Ishikawa (cell line): ENCODE results near the gene TSPAN5.

ENCODE experiments used
- CEBPB ChIP-seq: IDR thresholded peaks from 2 replicates; pipeline ENCODE4 v1.6.1; 2012
- EGR1 ChIP-seq: IDR thresholded peaks from 2 replicates; pipeline ENCODE4 v1.6.1; 2012
- EP300 ChIP-seq: IDR thresholded peaks from 2 replicates; pipeline ENCODE4 v1.6.1; 2012; ENCODE audit warnings: borderline replicate concordance
- MAX ChIP-seq: IDR thresholded peaks from 2 replicates; pipeline ENCODE4 v1.6.1; 2012
- NFIC ChIP-seq: IDR thresholded peaks from 2 replicates; pipeline ENCODE4 v1.6.1; 2012
- RAD21 ChIP-seq: IDR thresholded peaks from 2 replicates; pipeline ENCODE4 v1.6.1; 2012; ENCODE audit warnings: low read depth
- TAF1 ChIP-seq: IDR thresholded peaks from 2 replicates; pipeline ENCODE4 v1.6.1; 2012; ENCODE audit warnings: low read depth, mild to moderate bottlenecking
- TCF12 ChIP-seq: IDR thresholded peaks from 2 replicates; pipeline ENCODE4 v1.6.1; 2012; ENCODE audit warnings: low read depth
- ZBTB7A ChIP-seq: IDR thresholded peaks from 2 replicates; pipeline ENCODE4 v1.6.1; 2012; ENCODE audit warnings: low read depth
- TF ChIP-seq, protein P1 (sequence below): IDR thresholded peaks from 2 replicates; pipeline ENCODE4 v1.6.1; 2012; ENCODE audit warnings: low read depth, mild to moderate bottlenecking

DNA sequence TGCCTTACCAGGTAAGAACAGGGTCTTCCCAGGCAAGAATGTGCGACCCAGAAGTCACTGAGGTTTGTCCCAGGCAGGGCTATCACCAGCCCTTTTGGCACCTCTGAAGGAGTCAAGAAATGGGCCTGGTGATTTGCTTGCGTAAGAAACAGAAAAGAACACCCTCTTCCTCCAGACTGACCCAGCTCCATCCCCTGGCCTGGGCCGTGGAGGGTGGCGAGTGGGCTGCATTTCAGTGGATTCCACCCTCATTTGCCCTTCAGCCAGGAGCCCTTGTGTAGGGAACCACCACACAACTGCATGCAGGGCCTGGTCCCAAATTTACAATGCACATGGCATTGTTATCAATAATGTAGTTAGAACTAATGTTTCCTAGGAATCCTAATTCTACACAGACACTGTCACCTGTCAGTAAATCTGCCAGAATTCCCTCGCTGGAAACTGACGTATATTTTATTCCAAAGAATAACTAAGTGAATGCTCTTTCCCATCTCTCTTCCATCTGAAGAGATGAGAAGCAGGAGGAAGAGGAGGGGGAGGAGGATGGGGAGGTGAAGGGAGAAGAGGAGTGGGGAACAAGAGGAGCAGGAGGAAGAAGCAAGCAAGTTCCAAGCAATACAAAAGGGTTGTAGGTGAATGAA is 46.6 kb downstream of the TSPAN5 start:
- no peak for TF ChIP-seq TAF1
- TF ChIP-seq RAD21, result no peak
- TF ChIP-seq EGR1, result no peak
- no peak for TF ChIP-seq EP300
- TF ChIP-seq MAX, result no peak
- TF ChIP-seq CEBPB, result no peak
- TF ChIP-seq, protein P1, sequence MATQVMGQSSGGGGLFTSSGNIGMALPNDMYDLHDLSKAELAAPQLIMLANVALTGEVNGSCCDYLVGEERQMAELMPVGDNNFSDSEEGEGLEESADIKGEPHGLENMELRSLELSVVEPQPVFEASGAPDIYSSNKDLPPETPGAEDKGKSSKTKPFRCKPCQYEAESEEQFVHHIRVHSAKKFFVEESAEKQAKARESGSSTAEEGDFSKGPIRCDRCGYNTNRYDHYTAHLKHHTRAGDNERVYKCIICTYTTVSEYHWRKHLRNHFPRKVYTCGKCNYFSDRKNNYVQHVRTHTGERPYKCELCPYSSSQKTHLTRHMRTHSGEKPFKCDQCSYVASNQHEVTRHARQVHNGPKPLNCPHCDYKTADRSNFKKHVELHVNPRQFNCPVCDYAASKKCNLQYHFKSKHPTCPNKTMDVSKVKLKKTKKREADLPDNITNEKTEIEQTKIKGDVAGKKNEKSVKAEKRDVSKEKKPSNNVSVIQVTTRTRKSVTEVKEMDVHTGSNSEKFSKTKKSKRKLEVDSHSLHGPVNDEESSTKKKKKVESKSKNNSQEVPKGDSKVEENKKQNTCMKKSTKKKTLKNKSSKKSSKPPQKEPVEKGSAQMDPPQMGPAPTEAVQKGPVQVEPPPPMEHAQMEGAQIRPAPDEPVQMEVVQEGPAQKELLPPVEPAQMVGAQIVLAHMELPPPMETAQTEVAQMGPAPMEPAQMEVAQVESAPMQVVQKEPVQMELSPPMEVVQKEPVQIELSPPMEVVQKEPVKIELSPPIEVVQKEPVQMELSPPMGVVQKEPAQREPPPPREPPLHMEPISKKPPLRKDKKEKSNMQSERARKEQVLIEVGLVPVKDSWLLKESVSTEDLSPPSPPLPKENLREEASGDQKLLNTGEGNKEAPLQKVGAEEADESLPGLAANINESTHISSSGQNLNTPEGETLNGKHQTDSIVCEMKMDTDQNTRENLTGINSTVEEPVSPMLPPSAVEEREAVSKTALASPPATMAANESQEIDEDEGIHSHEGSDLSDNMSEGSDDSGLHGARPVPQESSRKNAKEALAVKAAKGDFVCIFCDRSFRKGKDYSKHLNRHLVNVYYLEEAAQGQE, result no peak
- no peak for TF ChIP-seq NFIC
- TF ChIP-seq TCF12, result no peak
- no peak for TF ChIP-seq ZBTB7A
